Measurements from ENCODE around the gene MSANTD1.
"Not testable (repeated sequence)": the region's sequence is repeated elsewhere in the genome, so short reads cannot be mapped to it uniquely, and the experiment has no call there.

Gene MSANTD1

DNA sequence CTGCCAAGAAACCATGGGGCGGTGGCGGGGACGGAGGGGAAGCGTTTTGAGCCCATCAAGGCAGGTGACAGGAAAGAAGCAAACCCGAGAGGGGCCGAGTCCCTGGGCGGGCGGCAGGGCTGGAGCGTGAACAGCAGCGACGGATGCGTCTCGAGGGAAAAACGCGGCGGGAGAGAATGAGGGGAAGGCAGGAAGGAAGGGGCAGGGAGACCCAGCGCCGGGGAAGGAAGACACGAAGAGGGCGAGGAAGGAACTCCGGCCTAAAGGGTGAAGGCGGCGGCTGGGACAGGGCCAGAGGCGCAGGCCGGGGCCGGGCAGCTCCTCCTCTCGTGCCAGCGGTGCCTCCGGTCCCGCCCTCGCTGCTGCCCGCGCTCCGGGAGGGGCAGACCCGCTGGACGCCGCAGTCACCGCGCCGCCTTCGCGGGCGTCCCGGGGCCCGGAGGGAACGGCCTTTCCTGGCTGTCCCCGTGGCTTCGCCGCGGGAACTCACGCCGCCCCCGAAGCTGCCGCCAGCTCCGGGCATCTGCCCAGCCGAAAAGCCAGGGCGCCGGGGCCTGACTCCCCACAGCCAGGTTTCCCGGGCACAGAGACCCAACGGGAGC is 43.1 kb downstream of the MSANTD1 start:
- no peak for DNase-seq

DNA sequence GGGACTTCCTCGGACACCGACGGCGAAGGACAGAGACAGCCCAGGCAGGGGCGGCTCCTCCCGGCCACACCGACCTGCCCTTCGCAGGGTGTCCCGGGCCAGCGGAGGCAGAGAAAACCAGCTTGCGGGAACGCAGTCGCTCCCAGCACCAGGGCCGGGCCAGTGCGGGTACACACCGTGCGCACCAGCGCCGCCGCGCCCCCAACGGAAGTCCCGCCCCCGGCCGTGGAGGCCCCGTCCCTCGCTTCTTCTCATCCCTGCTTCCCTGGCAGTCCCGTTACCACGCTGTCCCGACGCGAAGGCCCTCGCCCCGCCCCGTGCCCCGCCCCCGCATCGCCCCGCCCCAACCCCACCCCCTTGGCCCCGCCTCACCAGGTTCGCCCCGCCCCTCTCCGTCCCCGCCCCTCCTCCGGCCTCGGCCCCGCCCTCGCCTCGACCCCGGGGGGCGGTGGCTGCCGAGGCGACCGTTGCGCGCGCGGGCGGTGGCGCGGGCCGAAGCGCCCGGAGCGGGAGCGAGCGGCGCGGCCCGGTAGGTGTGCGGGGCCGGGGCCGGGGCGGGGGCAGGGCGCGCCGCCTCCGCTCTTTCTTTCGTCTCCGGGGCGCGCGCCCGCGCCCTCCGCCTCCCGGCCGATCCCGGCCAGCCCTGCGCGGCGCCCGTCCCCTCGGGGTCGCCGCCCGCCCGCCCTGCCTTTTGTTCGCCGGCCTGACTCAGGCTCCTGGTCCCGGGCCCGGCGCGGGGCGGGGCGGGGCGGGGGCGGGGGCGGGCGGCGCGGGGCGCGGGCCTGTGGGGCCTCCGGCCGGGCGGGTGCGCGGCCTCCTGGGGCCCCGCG is 43.8 kb downstream of the MSANTD1 start, which contains the start of gene RGS12:
TSS of gene RGS12 (plus strand) at position 451 of the 830 bp plus-strand sequence. CDS start 23,150 bp downstream, outside the sequence.
- DNase-seq = peak; percentile 81 to 86

DNA sequence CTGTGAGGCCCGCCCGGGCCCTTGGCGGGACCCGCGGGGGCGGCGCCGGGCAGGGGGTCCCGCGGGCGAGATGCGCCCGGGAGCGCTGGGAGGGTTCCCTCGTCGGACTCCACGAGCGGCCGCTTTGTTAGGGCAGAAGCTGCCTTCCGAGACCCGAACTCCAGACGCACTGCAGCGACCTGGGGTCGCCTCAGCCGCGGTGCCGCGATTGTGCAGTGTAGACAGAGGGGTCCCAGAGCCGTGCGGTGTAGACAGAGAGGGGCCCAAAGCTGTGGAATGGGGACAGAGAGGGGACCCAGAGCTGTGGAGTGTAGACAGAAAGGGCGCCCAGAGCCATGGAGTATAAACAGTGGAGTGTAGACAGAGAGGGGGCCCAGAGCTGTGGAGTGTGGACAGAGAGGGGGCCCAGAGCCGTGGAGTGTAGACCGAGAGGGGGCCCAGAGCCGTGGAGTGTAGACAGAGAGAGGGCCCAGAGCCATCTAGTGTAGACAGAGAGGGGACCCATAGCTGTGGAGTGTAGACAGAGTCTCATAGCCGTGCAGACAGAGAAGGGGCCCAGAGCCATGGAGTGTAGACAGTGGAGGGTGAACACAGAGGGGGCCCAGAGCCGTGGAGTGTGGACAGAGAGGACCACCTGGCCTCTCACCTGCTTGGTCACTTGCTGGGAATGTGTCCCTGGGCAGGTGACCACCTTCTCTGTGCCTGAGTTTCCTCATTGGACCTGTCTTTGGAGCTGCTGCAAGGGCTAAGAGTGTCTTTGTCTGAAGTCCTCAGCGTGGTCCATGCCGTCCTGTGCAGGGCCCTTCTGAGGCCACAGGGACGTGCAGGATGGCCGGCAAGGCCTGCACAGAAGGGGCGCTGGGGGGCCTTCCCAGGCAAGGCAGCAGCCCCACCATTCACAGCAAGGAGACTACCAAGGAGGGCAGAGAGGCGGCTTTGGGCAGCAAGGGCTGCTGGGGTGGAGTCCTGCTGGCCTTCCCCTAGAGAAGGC is 44.7 kb downstream of the MSANTD1 start:
- no peak for DNase-seq

DNA sequence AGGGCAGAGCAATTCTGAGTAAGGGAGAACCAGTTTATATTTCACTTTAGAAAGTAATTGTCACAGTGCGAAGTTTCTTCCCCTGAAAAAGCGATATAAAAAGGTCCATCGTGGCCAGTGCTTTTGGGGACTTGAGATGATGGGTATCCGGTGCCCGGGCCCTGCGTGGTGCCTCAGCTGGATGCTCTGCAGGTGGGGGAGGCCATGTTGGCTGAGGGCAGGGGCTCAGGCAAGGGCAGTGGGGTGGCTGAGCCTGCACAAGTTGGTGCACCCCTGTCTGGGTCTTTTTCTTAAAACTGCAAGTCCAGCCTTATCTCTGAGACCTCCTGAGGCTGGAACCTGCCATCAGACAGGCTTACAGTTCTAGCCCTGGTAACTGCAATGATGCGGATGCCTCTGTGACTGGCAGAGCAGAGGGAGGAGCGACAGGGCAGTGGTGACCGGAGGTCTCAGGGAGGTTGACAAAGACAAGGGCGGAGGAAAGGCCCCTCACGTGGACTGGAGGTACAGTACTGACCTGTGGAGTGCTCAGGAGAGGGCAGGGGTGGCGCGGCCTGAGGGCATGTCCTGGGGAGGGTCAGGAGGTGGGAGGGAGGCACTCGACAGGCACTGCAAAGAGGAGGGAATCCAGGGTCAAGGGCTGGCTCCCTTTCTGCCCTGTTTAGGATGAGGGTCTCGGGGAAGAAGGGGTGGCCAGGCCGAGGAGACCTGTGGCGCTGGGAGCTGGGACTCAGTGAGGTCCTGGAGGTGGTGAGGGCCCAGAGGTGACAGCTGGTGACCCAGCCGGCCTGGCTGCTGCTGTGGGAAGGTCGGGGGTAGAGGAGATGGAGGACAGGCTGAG is 45.7 kb downstream of the MSANTD1 start:
- no peak for DNase-seq

DNA sequence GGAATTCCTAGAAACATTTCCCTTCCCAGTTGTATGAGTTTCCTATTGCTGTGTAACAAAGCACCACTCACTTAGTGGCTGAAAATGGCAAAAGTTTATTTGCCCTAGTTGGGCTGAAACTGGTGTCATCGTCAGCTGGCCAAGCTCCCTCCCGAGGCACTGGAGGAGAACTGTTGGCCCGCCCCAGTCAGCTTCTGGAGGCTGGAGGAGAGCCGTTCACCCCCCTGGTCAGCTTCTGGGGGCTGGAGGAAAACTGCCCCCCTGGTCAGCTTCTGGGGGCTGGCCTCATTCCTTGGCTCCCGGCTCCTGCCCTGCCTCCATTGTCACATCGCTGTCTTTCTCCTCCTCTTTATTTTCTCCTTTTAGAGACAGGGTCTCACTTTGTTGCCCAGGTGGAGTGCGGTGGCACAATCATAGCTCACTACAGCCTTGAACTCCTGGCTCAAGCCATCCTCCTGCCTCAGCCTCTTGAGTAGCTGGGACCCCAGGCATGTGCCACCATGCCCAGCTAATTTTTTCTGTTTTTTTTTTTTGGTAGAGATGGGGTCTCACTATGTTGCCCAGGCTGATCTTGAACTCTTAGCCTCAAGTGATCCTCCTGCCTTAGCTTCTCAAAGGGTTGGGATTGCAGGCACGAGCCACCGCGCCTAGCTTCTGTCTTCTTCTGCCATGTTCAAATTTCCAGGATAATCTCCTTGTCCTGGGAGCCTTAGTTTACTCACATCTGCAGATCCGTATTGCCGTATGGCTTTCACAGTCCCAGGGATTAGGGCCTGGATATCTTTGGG is 47.1 kb downstream of the MSANTD1 start:
- DNase-seq = no peak

DNA sequence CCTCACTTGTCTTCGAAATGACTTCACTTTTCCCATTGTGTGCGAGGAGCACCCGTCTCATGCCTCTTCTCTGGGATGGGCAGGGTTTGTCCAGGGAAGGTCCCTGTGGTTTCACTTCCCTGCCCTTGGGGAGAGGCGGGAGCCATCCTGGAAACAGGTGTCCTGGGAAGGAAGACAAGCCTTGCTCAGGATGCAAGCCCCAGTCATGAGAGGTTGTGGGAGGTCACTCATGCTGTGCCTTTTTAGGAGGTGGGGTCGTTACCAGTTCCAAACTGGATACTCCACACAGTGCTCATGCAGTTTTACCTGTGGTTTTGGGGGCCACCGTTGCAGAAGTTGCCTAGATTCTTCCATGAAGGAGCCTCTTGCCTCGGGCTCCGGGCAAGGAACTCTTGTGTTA is 47.7 kb downstream of the MSANTD1 start:
- DNase-seq = no peak

DNA sequence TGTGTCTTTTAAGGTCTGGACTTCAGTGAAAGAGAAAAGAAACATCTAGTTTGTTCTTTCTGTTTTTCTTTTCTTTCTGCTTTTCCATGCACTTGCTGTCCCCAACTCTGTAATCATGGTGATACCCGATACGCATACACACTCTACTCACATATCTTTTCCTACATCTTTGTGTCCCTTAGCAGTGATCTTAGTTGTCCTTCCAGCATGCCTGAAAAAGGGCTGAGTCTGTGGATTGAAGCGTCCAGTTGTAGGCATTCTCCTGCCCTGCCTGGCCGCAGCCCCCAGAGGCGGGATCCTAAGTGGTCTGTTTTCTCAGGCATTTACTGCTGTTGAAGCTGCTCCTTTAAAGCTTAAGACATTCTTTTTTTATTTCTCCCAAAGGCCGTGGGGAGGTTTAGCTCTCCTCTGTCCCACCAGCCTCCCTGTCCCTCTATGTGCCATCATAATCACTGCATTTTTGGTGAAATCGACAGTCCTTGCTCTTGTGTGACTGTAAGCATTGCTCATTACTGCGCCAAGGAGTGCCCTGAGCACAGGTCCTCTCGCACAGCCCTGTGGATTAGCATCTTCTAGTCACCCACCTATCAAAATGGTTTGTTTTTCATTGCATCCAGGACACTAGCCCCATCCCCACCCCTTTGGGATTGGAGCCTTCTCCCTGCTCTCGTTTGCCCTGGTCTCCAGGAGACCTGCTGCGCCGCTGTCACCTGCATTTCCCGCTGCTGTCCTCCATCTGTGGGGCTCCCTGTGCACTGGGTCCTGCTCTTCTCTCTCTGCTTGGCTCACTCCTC is 48.3 kb downstream of the MSANTD1 start:
- DNase-seq = no peak

DNA sequence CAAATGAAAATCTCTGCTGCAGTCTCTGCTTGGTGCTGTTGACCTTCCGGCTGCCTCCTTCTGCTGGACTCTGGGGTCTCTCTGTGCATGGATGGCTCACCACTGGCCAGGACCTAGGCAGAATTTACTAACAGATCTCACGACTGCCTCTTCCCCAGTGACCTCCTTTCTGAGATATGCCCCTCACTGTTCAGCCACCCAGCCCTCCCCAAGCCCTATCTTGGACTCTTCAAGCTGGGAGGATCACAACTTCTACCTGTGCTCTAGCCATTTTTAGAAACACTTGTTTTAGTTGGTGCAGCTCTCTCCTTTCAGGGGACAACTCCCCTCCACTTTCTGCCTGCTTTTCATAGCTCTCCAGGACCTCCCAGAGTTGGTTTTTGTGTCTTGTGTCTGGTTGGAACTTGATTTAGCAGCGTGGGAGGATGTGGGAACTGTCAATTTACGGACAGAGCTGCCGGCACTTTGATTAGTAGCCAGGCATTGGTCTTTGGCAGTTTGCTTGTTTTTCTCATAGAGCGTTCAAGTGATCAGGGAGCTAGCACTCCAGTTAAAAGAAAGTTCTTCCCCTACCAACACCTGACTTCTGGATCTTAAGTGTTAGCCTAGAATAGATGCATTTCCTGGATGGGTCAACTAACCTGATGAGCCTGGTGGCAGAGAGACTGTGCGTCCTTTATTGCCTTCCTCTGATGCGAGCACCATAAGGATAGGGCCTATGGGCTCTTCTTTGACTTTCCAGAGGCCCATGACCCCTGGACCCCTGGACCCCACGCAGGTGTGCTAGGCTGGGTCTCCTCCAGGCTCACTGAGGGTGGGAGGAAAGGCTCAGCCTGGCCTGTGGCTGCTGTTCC is 50.4 kb downstream of the MSANTD1 start:
- no peak for DNase-seq

DNA sequence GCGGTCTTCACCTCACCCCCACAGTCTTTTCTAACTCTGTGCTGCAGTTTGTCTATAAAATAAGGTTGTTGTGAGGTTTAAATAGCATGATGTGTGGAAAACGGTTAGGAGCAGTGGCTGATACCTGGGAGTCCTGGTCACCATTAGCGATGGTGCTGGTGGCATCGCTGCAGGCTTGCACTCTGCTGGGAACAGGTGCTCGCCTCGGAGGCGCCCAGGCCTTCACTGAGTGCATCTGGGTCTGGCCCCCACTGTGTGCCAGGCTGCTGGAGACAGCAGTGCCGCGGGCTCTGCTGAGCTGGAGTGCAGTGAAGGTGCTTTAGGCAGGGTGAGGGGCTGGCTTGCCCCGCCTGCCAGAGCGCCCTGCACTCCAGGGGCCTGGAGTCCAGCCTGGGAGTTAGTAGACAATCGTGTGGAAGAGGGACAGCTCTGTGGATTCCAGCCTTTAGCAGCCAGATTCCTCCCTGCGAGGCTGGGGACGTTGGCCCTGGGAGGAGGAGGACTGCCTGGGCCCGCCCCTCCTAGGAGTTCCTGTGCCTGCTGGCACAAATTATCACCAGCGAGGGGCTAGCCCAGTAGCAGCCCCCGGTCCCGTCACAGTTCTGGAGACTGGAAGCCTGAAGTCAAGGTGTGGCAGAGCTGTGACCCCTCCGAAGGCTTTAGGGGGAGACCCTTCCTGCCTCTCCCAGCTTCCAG is 51.2 kb downstream of the MSANTD1 start:
- DNase-seq = no peak

DNA sequence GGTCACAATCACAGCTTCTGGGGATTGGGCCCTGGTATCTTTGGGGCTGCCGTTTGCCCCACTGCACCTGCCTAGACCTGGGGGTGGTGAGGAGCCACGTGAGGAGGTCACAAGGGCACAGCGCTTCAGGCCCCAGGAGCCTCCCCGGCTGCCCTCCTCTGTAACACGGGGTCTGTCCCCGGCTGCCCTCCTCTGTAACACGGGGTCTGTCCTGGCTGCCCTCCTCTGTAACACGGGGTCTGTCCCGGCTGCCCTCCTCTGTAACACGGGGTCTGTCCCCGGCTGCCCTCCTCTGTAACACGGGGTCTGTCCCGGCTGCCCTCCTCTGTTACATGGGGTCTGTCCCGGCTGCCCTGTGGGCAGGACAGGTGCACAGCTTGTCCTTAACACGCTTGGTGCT is 51.9 kb downstream of the MSANTD1 start:
- DNase-seq = not testable (repeated sequence)

DNA sequence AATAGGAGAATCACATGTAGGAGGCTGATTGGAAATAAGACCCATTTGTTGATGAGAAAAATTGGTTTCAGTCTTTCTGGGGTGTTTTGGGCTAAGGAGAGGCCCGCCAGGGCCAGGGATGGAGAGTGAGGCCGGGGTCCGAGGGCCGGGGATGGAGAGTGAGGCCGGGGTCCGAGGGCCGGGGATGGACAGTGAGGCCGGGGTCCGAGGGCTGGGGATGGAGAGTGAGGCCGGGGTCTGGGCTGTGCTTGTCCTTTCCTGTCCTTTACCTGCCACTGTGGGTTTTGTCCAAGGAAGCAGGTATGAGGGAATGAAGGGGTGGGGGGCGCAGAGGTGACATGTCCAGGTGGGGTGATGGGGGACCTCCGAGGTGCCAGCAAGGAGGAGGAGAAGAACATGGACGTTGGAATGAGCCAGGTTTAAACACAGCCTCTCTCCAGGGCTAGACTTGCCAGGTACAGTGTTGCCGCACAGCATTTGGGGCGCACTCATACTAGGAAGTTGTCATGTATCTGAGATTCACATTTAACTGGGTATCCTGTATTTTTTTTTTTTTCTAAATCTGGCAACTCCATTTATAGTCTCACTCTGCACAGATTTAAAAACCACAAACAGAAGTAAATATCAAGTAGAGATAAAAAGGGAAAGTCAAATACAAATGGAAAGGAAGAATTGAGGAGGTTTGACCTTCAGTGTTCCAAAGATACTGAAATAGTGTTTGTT is 52.7 kb downstream of the MSANTD1 start:
- no peak for DNase-seq

DNA sequence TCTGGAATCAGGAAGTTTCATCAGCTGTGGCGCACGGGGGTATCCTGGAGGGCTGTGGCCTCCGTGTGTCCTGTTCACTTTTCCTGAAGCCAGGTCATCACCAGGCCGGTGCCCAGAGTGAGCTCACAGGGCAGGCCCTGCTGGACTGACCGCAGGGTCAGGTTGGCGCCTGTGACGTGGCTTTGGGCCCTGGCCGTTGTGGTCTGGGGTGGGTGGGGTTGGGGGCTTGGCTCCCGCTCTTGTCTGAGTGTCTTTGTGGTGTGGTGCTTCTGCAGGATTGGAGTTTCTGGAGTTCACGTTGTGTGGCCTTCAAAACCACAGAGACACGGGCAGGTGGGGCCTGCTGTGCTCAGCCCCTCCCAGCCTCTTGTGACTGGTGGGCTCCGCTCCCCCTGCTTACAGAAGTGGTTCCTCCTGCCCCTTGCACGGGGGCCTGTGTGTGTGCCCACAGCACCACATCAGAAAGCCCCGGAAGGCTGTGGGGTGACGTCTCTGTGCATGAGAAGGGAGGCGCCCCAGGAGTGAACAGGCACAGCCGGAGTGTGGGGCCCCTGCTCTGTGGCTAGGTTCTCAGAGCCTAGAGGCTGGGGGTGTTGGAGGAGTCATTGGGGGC is 53.3 kb downstream of the MSANTD1 start:
- DNase-seq = peak; percentile 48 to 50

DNA sequence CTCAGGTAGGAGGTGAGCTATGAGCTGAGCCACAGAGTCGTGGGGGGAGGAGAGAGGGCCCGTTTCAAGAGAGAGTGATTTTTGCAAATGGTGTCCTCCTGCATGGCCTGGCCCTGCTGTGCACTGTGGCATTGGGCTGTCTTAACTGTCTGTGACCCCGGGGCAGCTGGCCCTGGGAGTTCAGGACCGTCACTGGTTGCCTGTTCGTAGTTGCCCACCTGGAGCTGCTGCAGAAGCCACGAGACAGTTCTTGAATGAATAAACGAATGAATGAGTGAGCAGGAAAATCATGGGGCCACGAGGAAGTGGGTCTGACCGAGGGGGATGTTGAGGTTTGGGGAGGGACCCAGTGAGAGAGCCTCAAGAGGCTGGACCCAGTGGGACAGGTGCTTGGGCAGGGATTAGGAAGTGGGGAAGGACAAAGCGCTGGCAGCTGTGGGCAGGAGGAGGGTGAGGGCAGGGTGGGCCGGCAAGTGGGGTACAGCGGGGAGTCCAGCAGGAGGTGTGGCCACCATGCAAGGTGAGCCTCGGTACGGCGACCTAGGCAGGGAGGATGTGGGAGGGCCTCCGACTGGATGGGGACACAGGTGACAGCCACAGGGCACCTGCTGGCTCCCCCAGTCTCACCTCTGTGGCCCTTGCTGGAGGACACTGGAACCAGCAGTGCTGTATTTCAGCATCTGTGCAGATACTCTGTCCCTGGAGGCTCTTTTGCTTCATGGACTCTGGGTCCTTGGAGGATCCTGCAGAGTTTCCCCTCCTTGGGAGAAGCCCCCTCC is 54.0 kb downstream of the MSANTD1 start:
- DNase-seq = no peak

DNA sequence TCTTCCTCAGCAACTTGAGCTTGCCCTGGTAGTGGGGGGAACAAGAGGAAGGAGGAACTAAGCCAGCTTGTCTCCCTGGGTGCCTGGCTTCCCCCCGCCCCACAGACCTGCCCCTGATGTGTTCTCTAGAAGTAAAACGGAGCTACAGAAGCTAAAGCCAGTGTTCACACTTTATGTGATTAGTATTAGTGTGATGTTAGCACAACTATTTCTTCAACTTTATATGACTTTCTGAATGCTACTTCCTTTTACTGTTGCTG is 54.5 kb downstream of the MSANTD1 start:
- no peak for DNase-seq

DNA sequence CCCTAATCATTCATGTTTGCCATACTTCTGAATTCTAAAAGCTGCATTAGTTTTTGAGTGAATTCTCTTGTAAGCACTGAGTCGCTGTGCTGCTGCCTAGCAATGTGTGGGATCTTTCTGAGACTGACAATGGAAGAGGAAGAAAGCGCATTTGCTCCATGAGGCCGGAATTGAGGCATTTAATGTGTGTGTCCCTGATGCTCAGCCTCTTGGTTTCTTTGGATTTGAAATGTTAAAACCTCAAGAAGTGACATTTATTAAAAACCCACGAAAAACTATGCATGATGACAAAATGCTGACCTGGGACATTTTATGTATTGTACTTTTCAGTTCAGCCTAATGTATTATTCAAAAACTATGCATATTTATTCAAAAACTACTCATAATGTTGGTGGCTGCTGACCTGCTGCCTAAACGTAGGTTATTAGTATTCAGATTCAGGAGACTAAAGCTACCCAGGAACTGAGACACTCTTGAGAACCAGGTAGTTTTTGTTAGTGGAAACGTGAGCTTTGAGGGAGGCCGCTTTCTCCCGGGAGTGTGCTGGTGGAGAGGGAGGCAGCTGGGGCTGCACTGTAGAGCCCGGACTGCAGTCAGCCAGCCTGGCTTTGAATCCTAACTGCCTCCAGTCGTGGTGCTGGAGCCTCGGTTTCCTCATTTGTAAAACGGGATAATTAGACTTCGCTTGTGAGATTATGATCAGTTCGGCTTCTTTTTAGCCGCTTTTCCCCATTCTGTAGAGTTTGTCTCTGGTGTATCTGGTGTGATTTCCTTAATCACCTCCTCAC is 55.2 kb downstream of the MSANTD1 start:
- DNase-seq = no peak

All from activated CD4-positive, alpha-beta T cell treated with anti-CD3 and anti-CD28 coated beads, Interleukin-2, amount 50 U/mL, for 4 hours (primary cell).